GM19324 (cell line): ENCODE results near the gene SHC4.
"Not testable (repeated sequence)": the region's sequence is repeated elsewhere in the genome, so short reads cannot be mapped to it uniquely, and the experiment has no call there.

Experiments
- ATAC-seq: cut with Tn5 transposase; IDR thresholded peaks from one replicate; pipeline ENCODE4 v1.9.1; 2021; ENCODE audit warnings: mild to moderate bottlenecking, moderate library complexity; ENCODE audit not compliant: unreplicated experiment, low FRiP score

SHC4 gene

DNA sequence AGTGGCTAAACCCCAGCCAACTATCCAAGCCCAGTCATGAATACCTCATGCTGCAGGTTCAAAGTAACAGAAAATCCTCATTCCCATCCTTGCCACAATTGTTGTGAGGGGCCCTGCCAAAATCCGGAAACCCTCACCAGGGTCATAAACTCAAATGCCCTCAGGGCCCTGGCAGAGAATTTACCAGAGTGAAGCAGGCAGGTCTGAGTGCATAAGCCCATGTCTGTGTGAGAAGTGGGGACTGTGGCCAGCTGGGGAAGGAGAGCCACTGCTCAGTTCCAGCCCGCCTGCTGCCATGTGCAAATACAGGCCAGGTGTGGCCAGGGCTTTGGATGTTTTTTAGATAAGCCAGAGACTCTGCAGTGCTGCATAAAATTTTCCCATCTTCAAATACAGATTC, 159.8 kb downstream of the SHC4 start:
- no peak for ATAC-seq

DNA sequence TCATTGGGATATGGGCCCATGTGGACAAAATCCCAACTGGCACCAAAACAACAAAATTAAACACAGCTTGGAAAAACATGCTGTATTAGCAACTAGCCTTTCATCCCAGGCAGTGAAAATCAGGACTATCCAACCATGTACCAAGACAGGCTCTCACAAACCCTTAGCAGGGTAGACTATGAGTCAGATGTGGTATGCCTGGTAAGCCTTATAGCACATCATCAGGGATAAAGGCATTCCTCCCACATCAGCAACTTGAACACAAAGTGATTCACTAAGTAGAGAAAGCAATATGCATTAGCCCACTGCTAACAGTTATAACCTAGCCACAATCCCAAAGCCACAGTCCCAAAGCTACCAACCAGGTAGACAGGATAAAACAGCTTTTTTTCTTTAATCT, 160.9 kb downstream of the SHC4 start:
- ATAC-seq = no peak

DNA sequence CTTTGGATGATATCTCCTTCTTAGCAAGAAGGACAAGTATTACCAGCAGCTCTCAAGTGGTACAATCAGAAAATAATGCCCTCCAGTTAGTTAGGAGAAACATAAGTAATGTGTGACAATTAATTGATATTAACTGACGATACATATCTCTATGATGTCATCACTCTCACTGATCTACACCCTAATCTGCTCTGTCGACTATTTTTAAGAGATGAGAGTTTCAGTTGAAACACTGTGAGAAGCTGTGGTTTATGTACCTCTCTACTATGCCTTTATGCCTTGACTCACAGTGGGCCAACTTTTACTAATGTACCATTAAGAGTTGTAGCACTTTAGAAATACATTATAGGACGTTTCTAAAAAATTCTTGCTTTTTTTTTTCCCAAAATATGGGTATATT, 161.5 kb downstream of the SHC4 start:
- ATAC-seq = no peak

DNA sequence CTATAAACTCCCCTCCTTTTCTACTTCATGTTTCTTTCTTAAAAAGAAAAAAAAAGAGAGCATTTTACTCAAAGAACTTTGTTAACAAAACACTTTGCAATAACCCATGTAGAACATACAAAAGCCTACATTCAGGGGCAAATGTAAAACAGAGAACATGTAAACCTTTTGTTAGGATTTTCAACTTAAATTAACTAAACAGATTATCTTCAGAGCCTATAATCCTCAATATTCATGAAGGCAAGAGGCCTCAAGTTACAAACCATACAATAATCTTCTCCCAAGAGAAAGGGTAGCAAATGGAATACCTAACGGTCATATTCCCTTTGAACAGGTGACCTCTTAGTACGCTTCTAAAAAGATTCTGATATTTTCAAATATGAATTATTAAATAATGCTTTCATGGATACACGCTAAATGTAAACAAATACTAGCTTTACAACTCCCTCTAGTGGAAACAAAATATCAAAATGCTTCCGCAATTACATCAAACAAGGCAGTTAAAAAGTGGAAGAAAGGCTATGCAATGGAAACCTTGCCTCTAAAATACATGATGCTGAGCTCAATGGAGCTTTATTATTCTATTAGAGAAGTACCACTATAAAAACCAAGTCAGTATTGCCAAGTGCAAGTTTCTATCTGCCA, 162.8 kb downstream of the SHC4 start:
- no peak for ATAC-seq

DNA sequence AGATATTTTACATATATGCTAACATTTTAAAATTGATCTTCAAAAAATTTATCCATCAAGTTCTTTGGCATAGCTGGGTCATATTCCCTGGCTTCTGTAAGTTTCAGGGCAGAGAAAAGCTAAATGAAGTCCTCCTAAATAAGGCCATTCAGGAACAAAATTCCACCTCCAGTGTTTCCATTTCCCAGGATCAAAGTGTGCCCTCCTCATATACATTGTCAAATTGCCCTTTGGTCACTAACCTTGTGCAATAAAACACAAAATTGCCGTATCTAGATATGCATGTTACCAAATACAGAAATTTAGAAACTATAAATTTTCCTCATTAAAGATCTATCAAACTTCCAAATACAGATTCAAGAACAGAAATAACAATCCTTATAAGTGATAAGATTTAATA, 163.5 kb downstream of the SHC4 start:
- ATAC-seq = no peak

DNA sequence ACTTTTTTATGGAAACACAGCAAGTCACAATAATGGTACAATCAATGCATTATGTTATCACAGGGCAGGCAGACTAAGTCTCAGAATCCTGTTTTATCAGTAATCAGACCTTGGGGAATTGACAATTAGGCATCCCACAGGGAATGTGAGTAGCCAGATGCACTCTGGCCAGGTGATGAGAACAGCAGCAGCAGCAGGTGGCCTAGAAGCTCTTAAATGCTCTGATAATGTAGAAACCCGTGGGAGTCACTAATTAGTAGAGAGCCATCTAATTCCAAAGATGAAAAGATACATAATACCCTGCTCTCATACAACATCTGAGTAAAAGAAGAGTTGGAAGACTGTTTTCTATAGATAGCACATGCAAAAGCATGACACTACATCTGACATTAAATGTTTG, 165.4 kb downstream of the SHC4 start:
- ATAC-seq = no peak

DNA sequence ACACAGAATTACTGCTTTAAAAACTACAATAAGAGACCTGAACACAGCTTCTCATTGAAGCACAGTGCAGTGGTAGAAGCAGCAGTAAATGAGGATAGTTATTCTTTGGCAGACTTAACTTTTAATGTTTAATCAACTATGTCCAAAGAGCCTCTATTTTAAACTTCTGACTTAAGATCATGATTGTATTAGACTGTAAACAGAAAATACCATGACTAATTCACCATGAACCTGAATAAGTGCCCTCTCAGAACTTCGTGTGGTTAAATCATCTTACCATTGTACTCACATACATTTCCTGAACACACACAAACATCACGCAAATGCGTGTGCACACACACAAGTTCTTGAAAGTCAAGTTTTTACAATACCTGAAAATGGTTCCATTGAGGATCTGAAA, 166.8 kb downstream of the SHC4 start:
- ATAC-seq = peak; percentile 37

DNA sequence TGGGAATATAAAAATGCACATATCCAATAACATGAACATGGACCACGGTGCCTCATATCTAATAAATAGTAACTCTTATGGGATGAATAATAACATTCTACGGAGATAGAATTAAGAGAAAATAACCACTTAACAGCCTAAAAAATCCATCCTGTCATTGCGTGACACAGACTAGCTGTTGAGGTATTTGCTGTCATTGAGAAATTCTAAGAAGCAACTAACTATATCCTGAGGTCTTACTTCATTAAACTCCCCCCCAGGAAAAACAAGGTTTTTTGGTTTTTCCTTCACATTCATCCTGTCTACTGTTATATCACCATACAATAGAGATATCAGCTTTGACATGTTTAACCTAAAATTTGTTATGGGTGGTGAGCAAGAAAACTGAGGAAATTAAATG, 167.2 kb downstream of the SHC4 start:
- ATAC-seq = no peak

DNA sequence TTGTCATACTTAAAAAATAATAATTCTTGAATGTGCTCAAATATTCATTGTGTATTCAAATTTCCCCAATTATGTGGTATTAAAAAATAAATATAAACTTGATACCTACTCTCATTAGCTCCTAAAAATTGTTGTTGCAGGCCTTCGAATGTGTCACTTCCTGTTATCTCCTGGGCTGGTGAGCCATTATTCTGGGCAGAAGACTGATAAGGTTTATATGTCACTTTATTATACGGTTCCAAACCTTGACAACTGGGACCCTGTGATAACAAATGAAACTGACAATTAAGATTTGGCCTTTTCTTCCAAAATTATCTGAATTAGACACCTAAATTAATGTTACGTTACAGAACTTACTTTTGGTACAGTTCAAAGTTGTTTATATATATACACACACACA, 167.8 kb downstream of the SHC4 start:
- no peak for ATAC-seq

DNA sequence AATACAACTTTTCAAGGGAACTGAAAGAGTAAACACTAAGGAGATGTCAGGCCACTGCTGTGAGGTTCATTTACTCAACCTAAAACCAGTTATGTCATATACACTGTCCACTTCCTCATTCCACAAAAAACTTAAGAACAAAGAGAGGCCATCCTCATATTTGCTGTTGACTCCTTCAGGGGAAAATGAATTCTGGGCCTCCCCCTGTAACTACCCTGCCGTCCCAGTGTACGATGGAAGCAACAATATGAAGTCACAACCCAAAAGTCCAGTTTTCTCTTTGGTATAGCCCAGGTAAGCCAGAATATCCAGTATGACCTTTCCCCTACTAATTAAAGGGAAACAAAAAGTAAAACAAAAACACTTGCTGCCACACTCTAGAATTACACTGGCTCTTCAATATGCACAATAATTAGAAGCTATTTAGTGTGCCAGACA, 169.0 kb downstream of the SHC4 start:
- peak; percentile 87 for ATAC-seq

DNA sequence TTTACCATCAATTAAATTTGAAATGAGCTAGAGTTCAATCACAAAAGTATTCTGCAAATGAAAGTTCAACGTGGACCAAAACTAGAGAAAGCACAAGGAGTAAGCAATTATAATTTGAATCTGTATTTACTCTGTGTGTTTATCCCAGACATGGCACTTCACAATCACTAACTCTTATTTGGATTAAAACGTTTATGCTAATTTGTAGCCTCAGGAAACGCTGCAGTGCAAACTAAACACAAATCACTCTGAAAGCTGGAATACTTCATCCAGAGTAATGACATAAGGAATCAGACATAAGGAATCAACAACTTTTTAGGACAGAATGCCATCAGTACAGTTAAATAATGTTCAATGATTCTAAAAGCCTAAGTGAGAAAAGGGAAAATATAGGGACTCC, 171.3 kb downstream of the SHC4 start:
- no peak for ATAC-seq

DNA sequence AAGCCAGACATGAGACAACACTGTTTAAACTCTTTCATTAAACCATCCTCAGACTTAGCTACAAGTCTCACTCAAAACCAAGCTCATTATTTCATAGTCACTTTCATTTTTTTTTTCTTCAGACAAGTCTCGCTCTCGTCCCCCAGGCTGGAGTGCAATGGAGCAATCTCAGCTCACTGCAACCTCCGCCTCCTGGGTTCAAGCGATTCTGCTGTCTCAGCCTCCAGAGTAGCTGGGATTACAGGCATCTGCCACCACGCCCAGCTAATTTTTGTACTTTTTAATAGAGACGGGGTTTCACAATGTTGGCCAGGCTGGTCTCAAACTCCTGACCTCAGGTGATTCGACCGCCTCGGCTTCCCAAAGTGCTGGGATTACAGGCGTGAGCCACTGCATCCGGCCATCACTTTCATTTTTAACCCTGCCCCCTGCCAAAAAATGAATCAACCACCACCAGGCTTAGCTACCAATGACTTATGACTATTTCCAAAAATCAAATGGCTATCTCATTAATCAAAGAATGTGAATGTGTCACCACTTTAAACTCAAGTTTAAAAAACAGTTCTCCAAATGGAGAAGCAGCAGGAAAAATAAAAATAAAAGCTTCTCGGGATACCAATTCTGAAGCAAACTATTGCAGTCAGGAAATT, 173.1 kb downstream of the SHC4 start:
- not testable (repeated sequence) for ATAC-seq

DNA sequence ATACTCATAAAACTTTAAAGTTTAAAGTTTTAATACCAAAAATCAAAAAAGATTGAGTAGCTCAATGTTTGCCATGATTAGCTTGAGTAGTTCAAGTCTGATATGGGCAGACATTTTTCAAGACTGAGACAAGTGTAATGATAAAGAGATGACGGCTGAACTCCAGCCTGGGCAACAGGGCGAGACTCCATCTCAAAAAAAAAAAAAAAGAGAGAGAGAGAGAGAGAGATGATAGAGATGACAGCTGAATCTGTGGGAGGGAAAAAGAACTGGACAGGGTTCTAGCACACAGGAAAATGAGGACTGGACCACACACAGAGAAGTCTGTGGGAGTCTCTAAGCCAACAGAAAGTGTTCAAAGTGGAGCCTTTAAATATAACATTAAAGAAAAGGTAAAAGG, 178.0 kb downstream of the SHC4 start:
- no peak for ATAC-seq

DNA sequence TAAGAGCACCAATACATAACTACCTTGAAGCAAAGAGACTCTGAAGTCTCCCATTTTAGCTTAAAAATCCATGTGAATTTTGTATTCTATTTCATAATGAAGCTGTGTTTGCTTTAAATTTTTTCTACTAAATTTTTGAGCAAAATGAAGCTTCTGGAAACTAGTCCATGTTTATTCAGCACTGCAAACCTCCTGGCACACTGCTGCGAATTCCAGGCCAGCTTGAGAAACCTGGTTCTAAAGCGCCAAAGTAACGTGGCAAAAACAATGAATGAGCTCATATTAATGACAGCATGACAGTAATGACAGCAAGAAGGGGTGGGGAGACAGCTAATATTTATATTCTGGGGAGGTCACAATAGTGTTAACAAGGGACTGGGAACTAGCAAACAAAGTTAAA, 178.5 kb downstream of the SHC4 start:
- ATAC-seq = no peak

DNA sequence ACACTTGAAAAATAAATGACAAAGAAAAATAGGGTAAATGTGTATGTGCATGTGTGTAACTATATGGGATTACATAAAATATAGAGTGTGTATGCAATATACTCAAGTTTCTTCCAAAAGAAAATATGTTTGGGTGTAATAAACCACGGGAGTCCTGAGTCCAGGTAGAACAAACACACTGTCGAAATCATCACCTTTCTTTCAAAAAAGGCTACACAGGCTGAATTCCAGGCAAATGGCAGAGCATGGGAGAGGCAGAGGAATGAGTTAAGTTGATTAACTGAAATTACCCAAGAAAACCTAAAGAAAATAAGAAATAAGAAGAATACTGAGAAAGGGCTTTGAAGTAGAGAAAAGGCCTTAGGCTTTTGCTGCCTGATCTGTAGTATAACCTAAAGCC, 179.0 kb downstream of the SHC4 start:
- ATAC-seq = no peak

DNA sequence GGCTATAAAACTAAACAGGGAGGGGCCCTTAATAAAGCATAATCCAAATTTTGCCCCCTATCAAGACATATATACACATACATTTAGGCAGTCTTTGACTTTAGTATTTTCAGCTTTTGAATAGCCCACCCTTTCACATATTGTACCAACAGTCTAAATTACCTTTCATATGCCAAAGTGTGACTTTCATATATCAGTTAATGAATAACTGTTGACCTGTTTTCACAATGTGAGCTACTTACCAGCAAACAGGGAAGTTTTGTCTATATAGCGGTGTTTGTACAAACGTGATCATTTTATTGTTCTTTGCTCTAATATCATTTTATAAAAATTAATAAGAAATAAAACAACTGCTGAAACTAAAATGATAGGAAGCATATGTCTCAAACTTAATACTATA, 180.8 kb downstream of the SHC4 start:
- ATAC-seq = no peak

DNA sequence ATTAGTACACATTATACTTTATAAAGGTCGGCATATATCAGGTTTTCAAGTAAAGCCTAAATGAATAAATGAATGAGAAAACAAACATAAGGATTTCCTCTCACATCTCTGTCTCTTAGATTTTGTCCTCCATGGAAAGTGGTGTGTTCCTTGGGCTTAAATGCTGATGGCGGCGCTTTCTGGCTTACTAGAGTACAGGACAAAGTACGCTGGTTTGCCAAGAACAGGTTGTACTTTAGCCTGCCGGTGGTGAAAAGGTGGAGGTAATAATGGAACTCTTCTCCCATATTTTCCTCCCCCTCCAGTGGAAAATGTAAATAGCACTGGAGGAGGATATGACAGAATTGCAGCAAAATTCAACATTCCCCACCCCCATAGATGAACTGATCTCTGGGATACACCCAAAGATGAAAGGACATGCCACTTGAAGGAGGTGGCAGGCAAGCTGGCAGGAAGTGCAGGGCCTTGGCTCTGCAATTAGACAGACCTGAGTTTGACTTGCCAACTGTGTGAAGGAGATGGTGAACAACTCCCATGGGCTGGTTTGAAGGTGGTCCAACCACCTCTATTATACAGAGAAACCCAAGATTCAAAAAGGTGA, 182.1 kb downstream of the SHC4 start:
- ATAC-seq = no peak

DNA sequence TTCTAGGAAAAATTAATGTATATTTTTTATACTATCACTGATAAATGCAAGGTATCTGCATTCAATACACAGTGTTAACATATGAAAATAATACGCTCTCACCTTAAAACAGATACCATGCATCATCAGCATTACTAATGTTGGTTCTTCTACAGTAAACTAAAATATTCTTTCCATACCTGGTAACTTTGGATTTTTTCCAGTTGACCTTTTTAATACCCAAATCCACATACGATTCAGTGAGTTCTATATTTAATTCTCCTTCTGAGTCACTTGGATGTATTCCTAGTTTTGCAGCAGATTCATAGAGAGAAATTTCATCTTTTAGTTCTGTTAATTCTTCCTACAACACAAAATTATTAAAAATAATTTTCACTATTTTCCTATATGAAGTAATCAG, 182.7 kb downstream of the SHC4 start:
- ATAC-seq = no peak

DNA sequence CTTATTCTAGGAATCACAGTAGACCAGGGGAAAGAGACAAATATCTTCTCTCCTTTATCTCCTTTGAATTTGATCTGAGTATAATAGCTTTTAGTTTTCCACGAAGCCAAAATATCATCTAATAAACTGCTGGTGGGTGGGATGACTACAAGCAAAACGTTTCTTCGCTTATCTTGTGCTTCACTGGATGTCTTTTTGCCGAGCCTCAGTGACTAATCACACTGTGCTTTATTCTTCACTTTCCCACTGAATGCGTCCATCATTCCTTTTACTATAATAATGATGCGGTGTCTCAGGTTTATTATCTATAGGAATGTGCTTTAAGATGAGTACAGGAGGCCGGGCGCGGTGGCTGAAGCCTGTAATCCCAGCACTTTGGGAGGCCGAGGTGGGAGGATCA, 185.4 kb downstream of the SHC4 start:
- ATAC-seq = no peak

DNA sequence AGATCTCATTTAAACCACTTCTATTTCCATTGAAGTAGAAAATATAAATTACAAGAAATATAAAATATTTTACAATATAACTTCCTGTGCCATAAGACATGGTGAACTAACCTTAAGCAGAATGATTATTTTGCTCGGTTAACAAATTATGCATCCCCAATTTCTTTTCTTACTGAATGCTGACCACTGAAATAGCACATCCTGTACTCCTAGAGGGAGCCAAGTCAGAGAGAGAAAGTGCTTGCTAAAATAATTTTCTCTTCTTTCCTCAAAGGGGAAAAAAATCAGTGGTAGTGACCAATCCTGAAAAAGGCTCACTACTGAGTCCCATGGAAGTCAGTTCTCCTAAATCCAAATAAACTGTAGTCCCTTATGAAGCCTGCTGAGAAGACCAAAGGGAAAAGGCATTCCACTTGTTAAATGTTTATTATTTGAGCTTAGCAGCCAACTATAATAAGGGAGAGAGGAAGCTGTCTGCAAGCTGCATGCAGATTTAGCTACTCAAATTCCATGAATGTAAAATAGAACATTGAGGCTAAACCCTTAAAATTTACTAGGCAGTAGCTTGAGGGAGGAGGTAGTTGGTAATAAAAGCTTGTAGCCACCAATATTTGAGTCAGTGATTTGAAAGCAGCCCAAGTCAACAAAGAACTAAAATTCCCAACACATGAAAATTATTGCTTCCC, 185.9 kb downstream of the SHC4 start:
- no peak for ATAC-seq

DNA sequence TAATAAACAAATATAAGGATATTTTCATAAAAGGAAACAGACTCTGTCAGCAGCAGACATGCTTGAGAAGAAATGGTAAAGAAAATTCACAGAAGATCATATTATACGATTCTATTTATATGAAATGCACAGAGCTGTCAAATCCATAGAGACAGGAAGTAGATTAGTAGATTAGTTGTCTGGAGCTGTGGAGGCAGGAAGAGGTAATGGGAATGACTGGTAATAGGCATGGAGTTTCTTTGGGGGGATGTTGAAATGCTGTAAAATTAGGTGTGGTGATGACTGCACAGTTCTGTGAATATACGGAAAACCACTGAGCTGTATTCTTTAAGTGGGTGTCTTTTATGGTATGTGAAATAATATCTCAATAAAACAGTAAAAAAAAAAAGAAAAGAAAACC, 188.2 kb downstream of the SHC4 start:
- ATAC-seq = no peak

DNA sequence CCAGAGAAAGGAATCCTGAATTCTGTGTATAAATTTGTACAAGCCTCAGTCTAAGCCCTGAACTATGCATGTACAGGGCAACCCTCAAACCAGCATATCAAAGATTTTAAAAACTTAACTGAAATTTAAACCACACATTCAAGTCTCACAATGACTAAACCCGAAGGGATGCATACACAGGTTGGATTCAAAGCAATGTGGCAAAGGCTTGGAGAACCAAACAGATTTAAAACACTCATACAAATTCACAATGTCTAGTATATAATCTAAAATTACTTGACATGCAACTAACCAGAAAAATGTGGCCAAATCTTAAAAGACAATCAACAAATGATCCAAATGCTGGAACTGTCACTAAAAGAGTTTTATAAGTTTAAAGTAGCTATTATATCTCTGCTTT, 189.2 kb downstream of the SHC4 start:
- ATAC-seq = no peak
